Stimulated activated naive CD4-positive, alpha-beta T cell (primary cell): Measurements from ENCODE around the gene PDLIM7.
"Not testable (repeated sequence)": the region's sequence is repeated elsewhere in the genome, so short reads cannot be mapped to it uniquely, and the experiment has no call there.

Experiments used
- DNase-seq, 6 experiments: peaks; one replicate each; lab custom pipeline; 2025; lab: John Stamatoyannopoulos, UW

PDLIM7 gene

DNA sequence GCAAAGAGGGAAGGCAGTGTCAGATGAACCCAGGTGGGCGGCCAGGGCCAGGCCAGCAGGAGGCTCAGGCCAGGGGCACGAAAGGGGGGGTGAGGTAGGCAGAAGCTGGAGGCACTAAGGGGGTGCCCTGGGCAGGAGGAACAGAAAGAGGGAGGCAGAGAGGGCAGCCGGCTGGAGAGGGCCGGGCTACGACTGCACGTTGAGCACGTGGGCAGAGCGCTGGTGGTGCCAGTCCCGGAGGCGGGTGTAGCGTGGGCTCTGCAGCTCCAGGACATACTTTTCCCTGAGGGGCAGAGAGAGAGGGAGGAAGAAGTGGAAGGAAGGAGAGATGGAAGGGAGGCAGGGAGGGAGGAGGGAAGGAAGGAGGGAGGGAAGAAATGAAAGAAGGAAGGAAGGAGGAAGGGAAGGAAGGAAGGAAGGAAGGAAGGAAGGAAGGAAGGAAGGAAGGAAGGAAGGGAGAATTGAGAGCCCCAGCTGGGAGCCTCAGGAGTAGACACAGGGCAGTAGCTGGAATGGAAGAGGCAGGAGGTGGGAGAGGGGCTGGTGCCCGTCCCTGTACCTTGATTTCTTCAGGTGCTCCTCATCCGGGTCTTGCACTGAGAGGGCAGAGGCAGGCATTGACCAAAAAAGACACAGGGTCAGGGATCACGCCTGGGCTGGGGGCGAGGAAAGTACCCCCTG, 7.0 kb downstream of the PDLIM7 start:
- DNase-seq, result no peak

DNA sequence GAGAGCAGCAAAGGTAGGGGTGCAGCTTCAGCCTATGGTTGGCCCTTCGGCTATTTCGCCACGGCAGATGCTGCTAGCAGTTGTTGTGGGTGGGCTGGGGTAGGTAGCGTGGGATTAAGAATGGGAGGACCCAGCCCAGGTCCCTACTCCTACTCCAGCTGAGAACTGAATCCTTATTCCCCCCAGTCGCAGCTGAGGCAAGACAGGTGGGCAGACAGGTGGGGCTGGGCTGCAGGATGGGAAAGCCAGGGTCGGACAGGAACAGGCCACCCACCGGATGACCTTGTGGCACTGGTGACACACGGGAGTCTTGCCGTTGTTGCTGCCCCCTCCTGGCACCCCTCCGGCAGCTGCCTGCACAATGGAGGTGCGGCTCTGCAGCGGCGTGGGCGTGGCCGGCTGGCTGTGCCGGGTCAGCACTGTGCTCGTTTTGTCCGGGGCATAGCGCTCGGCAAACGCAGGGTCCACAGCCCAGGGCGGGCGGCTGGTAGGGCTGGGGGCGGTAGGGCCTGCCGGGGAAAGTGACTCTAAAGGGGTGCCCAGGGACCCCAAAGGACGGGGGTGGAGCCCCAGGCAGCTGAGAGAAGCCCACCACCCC, 8.2 kb downstream of the PDLIM7 start:
- no peak for DNase-seq

DNA sequence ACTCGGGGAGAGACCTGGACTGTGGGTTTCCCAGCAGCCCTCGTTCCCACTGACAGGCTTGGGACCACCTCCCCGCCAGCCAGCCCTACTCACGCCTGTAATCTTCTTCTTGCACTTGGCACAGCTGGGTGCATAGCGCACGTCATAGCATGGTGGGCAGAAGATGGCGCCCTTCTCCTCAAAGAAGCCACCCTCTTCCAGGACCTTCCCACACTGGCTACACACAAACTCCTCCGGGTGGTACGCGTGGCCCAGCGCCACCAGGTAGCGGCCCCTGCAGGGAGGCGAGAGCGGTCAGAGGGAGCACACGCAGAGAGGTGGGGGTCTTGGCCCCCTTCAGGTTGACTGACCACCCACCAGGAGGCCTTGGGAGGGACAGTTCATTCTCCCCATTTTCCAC, 9.4 kb downstream of the PDLIM7 start:
- DNase-seq, result no peak

- DNase-seq, result no peak
Measured at GRCh38 chr5:177487144-177487543, 10.3 kb downstream of the PDLIM7 start.

DNA sequence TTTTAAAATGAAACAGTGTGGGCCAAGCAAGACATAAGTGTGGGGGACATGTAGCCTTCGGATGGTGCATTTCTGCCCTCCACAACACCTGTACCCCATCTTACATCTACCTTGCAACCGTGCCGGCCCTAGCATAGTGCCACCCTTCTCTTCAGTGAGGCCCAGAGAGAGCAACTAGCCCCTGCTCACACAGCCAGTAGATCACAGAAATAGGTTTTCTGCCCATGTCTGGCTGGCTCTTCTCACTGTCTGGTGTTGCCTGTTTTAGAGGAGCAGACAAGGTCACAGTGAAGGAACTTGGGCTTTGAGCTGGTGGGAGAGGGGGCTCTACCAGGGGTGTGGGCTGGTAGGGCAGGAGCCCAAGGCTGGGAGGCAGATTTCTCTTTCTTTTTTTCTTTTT, 11.1 kb downstream of the PDLIM7 start:
- DNase-seq, result no peak

DNA sequence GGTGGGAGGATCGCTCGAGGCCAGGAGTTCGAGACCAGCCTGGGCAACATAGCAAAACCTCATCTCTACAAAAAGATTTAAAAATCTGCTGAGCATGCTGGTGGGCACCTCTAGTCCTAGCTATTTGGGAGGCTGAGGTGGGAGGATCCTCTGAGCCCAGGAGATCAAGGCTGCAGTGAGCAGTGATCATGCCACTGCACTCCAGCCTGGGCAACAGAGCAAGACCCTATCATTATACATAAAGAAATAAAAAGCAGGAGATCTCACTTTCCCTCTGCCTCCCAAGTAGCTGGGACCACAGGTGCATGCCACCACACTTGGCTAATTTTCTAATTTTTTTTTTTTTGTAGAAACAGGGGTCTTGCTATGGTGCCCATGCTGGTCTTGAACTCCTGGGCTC, 11.7 kb downstream of the PDLIM7 start:
- DNase-seq, result not testable (repeated sequence)

DNA sequence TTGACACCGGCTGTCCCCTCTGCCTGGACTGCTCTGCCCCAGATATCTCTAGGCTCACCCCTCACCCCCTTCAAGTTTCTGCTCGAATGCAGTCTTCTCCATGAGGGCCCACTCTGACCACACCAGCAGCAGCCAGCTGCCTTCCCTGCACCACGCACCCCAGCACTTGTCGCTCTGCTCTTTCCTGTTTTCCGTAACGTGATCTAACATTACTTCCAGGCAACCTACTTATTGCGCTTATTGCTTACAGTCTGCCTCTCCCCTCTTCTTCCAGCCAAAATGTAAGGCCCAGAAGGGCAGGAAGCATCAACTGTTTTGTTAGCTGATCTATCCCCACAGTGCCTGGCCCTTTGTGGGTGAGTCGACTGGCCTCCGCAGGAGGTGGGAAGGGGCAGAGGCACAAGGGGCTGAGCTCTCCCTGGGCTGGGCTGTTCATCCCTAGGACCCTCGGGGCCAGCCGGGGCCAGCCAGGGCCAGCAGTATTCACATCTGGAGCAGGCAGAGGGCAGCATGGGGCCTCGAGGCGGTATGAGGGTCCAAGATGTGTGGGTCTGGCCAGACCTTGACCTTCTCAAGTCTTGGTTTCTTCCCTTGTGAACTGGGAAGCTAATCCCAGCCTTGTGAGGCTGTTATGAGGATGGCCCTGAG, 12.4 kb downstream of the PDLIM7 start:
- DNase-seq, result no peak

DNA sequence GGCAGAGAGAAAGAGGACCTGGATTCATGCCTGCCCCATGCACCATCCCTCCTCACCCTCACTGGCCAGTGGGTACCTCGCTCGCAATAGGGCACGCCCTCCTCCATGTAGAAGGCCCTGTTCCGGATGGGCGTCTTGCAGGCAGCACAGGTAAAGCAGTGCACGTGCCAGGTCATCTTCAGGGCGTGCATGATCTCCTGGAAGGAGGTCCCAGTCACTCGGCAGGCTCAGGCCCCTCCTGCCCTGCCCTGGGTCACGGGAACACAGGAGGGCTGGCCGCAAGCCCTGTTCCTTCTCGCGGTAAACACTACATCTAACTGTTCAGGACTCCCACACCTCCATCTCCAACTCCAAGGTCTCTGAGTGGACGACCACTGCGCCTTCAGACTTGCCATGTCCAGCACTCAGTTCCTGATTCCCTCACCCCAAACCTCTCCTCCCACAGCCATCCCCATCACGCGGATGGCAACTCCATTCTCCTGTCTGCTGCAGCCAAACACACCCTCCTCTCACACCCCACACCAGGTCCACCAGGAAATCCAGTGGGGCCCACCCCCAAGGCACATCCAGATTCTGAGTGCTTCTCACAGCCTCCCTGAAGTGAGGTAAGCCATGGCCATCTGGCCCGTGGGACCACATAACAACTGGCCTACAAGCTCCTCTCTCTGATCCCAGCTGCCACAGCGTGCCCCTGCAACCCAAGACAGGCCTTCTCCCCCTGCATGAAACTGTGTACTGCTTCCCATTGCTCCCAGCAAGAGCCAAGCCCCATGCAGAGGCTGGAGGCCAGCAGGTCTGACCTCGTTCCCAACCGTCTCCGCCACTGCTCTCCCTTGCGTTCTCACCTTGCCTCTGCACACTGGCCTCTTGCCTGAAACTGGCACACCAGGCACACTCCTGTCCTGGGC, 13.2 kb downstream of the PDLIM7 start:
- DNase-seq, result no peak

GRCh38 chr5:177483042-177483441, 14.4 kb downstream of the PDLIM7 start:
- no peak for DNase-seq

DNA sequence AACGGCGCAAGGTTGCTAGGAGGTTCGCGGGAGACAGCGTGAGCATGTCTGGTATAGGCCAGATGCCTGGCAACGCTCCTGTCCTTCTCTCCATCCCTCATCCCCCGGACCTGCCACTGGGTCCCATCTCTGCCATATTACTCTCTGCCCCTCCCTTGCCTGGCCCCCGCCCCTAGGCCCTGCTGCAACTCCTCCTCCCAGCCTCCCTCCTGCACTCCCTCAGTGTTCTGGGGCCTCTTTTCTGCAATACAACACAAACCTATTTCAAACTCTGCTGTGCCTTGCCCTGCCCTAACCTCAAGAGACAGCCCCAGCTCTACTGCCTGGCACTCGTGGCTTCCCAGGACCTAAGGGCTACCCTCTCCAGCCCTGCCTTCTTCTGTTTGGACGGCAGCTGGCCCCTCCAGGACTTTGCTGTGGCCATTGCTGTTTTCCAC, 15.0 kb downstream of the PDLIM7 start:
- no peak for DNase-seq

DNA sequence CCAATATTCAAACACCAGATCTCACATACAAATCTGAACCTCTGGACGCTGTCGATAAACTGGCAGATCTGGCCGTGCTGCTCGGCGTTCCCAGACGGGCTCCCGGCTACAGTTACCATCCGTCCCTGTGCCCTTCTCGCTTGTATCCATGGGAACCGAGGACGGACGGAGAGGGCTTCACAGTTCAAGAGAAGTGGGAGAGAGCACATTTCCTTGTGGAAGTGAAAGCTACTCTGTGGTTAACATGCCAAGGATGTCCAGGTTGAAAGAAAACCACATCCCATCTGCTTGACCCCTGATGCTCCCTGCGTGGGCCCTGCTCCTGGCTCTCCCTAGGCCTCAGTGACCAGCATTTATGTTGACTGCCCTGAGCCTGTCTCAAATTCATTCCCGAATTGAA, 17.6 kb downstream of the PDLIM7 start:
- no peak for DNase-seq

- peak in 2 of 6 experiments; percentile 42 to 43 for DNase-seq
Measured at GRCh38 chr5:177478711-177479646, 18.4 kb downstream of the PDLIM7 start.

- no peak for DNase-seq
Measured at GRCh38 chr5:177477701-177478477, 19.5 kb downstream of the PDLIM7 start.

DNA sequence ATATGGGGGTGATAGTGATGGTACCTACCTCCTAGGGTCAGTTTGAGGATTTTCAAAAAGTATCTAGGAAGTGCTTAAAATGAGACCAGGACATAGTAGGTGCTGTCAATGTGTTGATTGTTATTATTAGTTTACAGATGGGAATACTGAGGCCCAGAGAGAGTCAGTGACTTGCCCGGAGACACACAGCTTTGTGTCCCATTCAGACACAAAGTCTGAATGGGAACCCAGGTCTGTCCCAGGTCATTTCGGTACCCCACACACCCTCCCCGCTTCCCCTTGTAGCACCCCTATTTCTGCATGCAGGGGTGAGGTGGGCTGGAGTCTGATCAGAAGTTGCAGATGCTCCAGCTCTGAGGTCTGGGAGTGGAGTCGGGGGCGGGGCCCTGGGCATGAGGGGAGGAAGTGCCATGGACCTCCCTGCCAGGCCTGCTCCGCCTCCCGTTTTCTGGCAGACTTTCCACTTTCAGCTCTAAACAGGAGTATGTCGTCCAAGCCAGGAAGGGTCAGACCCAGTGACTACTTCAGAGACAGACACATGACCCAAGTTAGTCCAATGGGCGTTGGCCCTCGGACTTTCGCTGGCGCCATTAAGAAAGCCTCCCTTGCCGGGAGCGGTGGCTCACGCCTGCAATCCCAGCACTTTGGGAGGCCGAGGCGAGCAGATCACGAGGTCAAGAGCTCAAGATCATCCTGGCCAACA, 20.7 kb downstream of the PDLIM7 start:
- DNase-seq, result no peak

DNA sequence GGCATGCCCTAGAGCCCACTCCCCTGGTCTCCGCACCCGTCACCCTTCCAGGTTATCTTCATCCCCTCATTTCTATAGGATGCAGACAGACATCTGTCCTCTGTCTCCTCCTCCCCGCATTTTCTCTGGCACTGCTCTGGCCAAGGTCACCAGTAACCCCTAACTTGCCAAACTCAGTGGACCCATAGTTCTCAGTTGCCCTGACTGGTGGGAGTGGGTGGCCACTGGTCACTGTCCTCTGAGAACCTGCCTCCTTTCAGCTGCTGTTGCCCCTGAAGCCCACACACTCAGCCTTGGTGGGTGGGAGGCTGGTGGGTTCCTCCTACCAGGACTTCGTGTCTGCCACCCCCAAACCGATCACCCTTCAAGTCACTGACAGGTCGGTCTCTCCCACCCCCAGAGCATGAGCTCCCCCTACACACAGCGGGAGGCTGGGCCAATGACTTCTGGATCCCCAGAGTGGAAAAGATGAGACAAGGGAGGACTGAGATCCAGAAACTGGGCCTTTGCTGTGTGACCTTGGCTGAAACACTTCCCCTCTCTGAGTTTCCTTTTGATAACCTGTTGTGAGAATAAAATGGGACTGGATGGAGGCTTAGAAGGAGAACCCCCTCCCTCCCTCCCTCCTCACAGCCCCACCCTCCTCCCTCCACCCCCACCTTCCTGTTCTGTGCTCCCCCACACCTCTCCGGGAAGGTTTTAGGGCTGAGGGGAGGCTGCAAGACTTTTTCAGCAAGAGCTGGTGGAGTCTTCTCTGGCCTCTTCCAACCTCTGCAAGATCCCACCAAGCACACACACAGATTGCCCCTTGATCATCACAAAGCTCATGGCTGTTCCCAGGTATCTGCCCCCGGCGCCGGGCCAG, 21.6 kb downstream of the PDLIM7 start:
- DNase-seq, result no peak

DNA sequence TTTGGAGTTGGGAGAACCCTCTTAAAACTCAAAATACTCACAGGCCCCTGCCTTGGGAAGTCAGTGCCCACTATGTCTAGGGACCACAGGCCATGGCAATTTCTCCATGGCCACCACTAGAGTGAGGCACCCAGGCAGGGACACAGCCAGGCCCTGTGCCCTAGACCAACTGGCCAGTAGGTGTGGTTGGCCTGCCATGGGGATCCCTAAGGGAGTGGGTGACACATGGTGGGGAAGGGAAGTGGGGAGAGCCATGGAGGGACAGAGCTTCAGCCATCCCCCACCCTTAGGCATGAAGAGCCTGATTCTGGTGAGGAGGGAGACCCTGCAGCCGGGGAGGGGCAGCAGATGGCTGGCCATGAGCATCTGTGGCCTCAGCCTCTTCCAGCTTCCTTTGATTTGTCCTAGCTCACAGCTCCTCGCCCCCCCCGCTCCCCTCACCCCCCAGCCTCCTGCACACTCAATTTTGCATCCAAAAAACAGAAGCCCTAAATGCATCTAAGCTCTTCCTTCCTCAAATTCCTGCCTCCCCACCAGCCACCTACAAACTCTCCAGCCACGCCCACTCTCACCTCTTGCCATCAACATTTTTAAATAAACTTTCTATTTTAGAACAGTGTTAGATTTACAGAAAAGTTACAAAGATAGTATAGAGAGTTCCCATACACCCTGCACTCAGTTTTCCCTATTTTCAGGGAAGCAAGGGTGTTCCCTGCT, 22.4 kb downstream of the PDLIM7 start:
- DNase-seq, result no peak

DNA sequence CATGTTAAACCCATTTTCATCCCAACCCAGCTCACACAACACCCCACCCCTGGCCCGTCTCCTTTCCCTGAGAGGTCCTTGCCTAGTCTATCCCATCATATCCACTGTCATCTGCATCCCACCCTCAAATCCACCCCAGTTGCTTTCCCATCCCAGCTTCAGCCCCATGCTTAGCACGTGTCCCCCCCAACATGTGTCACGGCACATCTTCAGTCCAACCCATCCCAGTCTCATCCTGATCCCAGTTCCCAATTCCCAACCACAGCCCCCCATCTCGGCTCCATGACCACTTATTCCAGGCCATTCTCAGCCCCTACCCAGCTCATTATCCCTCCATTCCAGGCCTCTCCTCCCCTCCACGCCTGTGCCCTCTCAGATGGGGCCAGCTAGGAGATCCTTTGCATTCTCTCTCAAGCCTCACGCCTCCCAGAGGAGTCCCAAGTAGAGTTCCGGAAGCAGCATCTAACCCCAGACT, 23.4 kb downstream of the PDLIM7 start:
- DNase-seq, result no peak

- DNase-seq, result peak in 1 of 6 experiments; percentile 19
Measured at GRCh38 chr5:177473443-177474001, 23.9 kb downstream of the PDLIM7 start, which contains the start of gene DBN1. TSS of gene DBN1 (minus strand) at chr5:177473634. CDS start at chr5:177473521, 113 bp downstream.
